Measurements from ENCODE around the gene NEU1. TPM values are rescaled to one million over a fixed set of nuclear protein-coding genes. Genes with fewer than 3 reads are reported as not detected.

Gene NEU1
- total RNA-seq, 1 experiment from 2014 or later: 36.2 TPM

DNA sequence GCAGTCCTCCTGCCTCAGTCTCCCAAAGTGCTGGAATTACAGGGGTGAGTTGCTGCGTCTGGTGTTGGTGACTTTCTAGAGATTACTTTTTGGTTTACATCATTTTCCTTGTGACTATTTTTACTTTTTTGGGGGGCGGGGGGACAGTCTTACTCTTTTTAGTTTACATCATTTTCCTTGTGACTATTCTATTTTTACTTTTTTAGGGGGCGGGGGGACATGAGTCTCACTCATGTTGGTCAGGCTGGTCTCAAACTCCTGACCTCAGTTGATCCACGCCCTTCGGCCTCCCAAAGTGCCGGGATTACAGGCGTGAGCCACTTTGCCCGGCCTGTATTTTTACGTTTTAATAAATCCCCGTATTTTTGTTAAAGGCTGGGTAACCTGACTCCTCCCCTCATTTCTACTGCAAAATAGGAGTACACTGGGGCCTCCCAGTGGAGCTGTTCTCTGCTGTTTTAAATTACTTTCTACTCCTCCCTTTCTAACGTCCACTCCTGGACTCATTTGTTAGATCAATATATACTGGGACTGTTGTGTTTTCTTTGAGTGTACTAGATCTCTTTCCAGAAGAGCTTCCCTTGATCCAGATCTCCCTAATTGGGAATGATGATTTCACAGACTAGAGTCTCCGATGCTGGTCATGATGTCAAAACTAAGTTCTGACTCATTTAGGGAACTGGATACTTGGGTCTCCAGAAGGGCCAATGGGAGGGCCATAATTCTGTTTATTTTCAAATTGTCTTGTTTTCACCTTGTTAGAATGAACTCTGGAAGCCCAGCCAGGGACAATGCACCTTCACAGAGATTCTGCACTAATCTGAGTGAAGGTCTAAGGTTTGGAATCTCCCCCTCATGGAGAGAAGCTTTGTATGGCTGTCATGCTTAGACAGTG is 25.9 kb downstream of the NEU1 start:
- H3K23me2 ChIP-seq (ENCODE audit: insufficient read length, low read depth, low read length, poor library complexity, severe bottlenecking): peaks cover 27% of the 10 kb centered on the region
- no peak overlapping the region for H3K4ac ChIP-seq (ENCODE audit: low read depth, low read length)

More for the DNA sequence above, 25.9 kb downstream of the NEU1 start:
- peaks cover 3% of the 10 kb centered on the region for H3K79me1 ChIP-seq (ENCODE audit: insufficient read depth, low read depth, low read length, poor library complexity, severe bottlenecking)
- H3K27me3 ChIP-seq (ENCODE audit: insufficient read depth, low read length): no peaks in the 10 kb centered on the region
- H2AK5ac ChIP-seq (ENCODE audit: insufficient read length, low read length): no peak overlapping the region
- H4K91ac ChIP-seq (ENCODE audit: insufficient read length, low read depth, low read length): no peak overlapping the region
- no peak for DNase-seq
- Mint-ChIP-seq H3K9me3 (peaks cover 0 to 6% of the 10 kb centered on the region in 2 experiments; a peak in 2 of 5 replicates), H3K4me3 (peak overlapping the region; percentile 98 to 100), H3K27me3 (ENCODE audit: low read depth) (no peaks in the 10 kb centered on the region), H3K36me3 (ENCODE audit: insufficient read depth in 1 of 3, low read depth in 3 of 3) (peaks cover 61 to 65% (median 61%) of the 10 kb centered on the region in 3 experiments), H3K4me1 (peaks cover 13 to 22% of the 10 kb centered on the region in 2 experiments), H3K27ac (peak overlapping the region; percentile 18 to 99 (median 63))
- H3K23ac ChIP-seq (ENCODE audit: insufficient read length, low read depth, low read length): no peak overlapping the region
- H3K79me2 ChIP-seq (ENCODE audit: insufficient read depth, low read length): peaks cover 20% of the 10 kb centered on the region; the same call in 1 of the 2 replicates
- no CpG with 5 or more reads among the region's 12 CpGs for WGBS (ENCODE audit: extremely low coverage, insufficient read length, low lambda C conversion rate)
- peak overlapping the region; percentile 90 for H3K4me2 ChIP-seq (ENCODE audit: insufficient read depth, insufficient read length, low read length)
- no peak overlapping the region for H2BK5ac ChIP-seq (ENCODE audit: insufficient read length, low read length)
- peak overlapping the region; percentile 93 for H3K9ac ChIP-seq (ENCODE audit: extremely low read depth, insufficient read length, low read length)
- H2AFZ ChIP-seq (ENCODE audit: low read length): no peak overlapping the region
- H2BK15ac ChIP-seq (ENCODE audit: low read depth, low read length): no peak overlapping the region
- no peak overlapping the region for H4K8ac ChIP-seq (replicated peaks; ENCODE audit: insufficient read length, low read depth, low read length)
- no peak overlapping the region for H3K56ac ChIP-seq (ENCODE audit: insufficient read length, low read depth, low read length)
- no peak for TF ChIP-seq CTCF (conservative IDR thresholded peaks at IDR 0.05)
- no peak overlapping the region for H2BK12ac ChIP-seq (ENCODE audit: insufficient read length, low read depth, low read length)
- peak overlapping the region; percentile 58 for H3K27ac ChIP-seq (ENCODE audit: insufficient read length, low read depth, low read length)
- H3K18ac ChIP-seq (ENCODE audit: insufficient read length, low read depth, low read length): no peak overlapping the region
- peaks cover 2% of the 10 kb centered on the region for H4K20me1 ChIP-seq (ENCODE audit: control insufficient read depth, insufficient read depth, insufficient read length)
- no peak overlapping the region for H3T11ph ChIP-seq (ENCODE audit: low read length)
- H3K4me1 ChIP-seq (ENCODE audit: insufficient read depth, low read length): no peaks in the 10 kb centered on the region
- H3K14ac ChIP-seq (ENCODE audit: insufficient read depth, low read length): no peak overlapping the region
- no peaks in the 10 kb centered on the region for H3K9me3 ChIP-seq (ENCODE audit: control insufficient read depth, low read depth, low read length)
- H2BK20ac ChIP-seq (ENCODE audit: low read depth, low read length, poor library complexity, severe bottlenecking): no peak overlapping the region
- no peak overlapping the region for H2BK120ac ChIP-seq (ENCODE audit: low read depth, low read length, poor library complexity, severe bottlenecking)
- H4K5ac ChIP-seq (ENCODE audit: insufficient read length, low read depth, low read length): no peak overlapping the region
